Pancreas (tissue), 10 donors: ENCODE measurements around the gene GRK2. TPM values are rescaled to one million over a fixed set of nuclear protein-coding genes. Genes with fewer than 3 reads are reported as not detected.

Source experiments
- ATAC-seq, 4 donors: fragments of 200-7000 bp; cut with Tn5 transposase; one replicate each; pipeline versions ENCODE4 v1.8.0 to v1.9.1; 2020; ENCODE audit warnings: mild to moderate bottlenecking in 4 of 4, moderate library complexity in 4 of 4
- DNase-seq, 6 donors: peaks; one replicate each; pipeline ENCODE4 v3.0.0-alpha.2; 2020
- FAIRE-seq: peaks from 2 replicates; lab custom pipeline; 2012; peaks lifted over from hg19 to GRCh38; lab: Jason Lieb, UNC
- H3K27ac ChIP-seq, 4 donors: fragments of 200-600 bp; sonication (generic); 1 replicate in 3 of 4; 2 replicates in 1 of 4; pipeline versions ENCODE4 v1.5.0 to v1.8.0; 2020
- H3K27me3 ChIP-seq, 4 donors: fragments of 200-600 bp; one replicate each; pipeline ENCODE4 v1.8.0; 2021
- H3K36me3 ChIP-seq, 3 donors: fragments of 200-600 bp; sonication (generic) in 1 of 3; one replicate each; pipeline versions ENCODE4 v1.5.0 to v1.8.0; 2020 to 2021
- H3K4me1 ChIP-seq, 3 donors: fragments of 200-600 bp; one replicate each; pipeline ENCODE4 v1.8.0; 2021
- H3K4me3 ChIP-seq, 4 donors: fragments of 200-600 bp; sonication (generic) in 2 of 4; one replicate each; pipeline versions ENCODE4 v1.5.0 to v1.8.0; 2020 to 2021
- H3K9me3 ChIP-seq, 4 donors: fragments of 200-600 bp; one replicate each; pipeline ENCODE4 v1.8.0; 2021
- CTCF ChIP-seq, 4 donors: fragments of 200-600 bp; sonication (generic) in 3 of 4; IDR thresholded peaks; one replicate each; pipeline versions ENCODE4 v1.5.0 to v1.8.0; 2021; ENCODE audit warnings: antibody characterized with exemption in 4 of 4
- WGBS, 2 donors: extraction: QIAGEN DNeasy Blood & Tissue Kit; methylation state at CpG; one replicate each; pipeline ENCODE4 v1.1.7; 2013; 5-methylcytosine and 5-hydroxymethylcytosine counted together
- intact Hi-C, 3 donors: fragments of 100-400 bp; cut with DNase I; formaldehyde crosslinking; loops; one replicate each; pipeline versions ENCODE4 v1.11.1 to v1.14.2; 2022
- polyA plus RNA-seq, 2 donors: library from polyadenylated mRNA; stranded (reverse); fragments of 200-250 nt; gene quantifications; one replicate each; pipeline ENCODE4 v1.2.3, GENCODE V29; 2013
- total RNA-seq, 6 donors: library from RNA; stranded (reverse); fragmentation: NEBNext Ultra II Directional in 4 of 6; extraction: Animal tissue kit (Norgen Biotek cat#: 25700) in 4 of 6; gene quantifications; one replicate each; pipeline versions ENCODE4 v1.2.1 to v1.2.4, GENCODE V29; 2021 to 2023
- donor health status: healthy with polysubstance abuse.
- donor health status: DM: no; HTN: no; CAD: no; lungs with moderate emphysema.
- donor health status: DM: no; HTN: no; CAD: no.
- donor health status: control.
- donor health status: control.
- donor health status: Bipolar disorder and iron deficiency.
- donor health status: DM: yes; HTN: yes; CAD: no.
- donor health status: DM: no; HTN: no; CAD: no.
- donor health status: DM: no; HTN: no; CAD: no.
- donor health status: DM: yes; HTN: yes; CAD: no.

The GRK2 gene
- total and polyA plus RNA-seq, 8 donors: 19.1 to 60.6 (median 24.2) TPM

- FAIRE-seq: no peak
- no peaks in the 10 kb centered on the region for H3K27me3 ChIP-seq
- ATAC-seq: peak in 2 of 4 donors; percentile 33 to 50
- peak in 3 of 6 donors; percentile 34 to 60 (median 50) for DNase-seq
- H3K9me3 ChIP-seq: no peaks in the 10 kb centered on the region
- intact Hi-C loops: no loop called here
- 74 to 78% methylated on average over 11 to 16 of the region's 16 CpGs for WGBS, 2 donors
- H3K4me3 ChIP-seq: peak overlapping the region in 1 of 4 donors; percentile 26
- H3K36me3 ChIP-seq: peaks cover 0 to 27% (median 18%) of the 10 kb centered on the region in 3 donors
- no peak for TF ChIP-seq CTCF (IDR thresholded peaks at IDR 0.05)
- peak overlapping the region in 3 of 4 donors; percentile 49 to 76 (median 59) for H3K27ac ChIP-seq
- H3K4me1 ChIP-seq: peaks cover 0 to 17% (median 0%) of the 10 kb centered on the region in 3 donors
These were observed 10.5 kb downstream of the GRK2 start for GRCh38 chr11:67276781-67277230.

DNA sequence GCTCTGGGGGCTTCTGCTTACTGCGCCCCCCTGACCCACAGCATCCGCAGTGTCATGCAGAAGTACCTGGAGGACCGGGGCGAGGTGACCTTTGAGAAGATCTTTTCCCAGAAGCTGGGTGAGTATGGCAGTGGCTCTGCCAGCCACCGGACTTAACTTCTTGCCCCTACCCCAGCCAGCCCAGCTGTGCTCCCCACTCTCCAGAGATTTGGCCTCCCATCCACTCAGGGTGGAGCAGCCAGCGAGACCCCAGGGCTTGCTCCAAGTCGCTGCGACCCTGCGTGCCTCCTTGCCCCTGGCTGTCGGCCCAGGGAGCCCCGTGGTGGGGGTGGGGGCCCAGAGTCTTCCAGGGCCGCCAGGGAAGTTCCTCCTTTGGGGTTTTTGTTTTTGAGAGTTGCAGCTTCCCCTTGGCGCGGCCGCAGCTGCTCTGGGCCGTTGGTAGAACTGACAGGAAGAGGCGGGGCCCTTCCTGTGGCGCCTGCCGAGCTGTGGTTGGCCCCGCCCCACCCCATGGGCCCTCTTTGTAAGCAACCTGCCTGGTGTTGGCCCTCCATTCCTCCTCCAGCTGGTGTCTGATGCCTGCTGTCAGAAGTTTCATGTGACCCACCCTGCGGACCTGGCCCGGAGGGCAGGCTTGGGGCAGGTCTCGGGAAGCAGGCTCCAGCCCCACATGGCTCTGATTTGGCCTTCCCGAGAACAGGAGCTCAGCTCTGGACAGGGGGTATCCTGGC lies 11.1 kb downstream of the GRK2 start:
- Histone ChIP-seq H3K36me3 (peaks cover 0 to 33% (median 24%) of the 10 kb centered on the region in 3 donors), H3K27me3 (no peaks in the 10 kb centered on the region), H3K9me3 (no peaks in the 10 kb centered on the region), H3K27ac (peak overlapping the region in 3 of 4 donors; percentile 49 to 76 (median 59)), H3K4me1 (peaks cover 0 to 17% (median 0%) of the 10 kb centered on the region in 3 donors), H3K4me3 (peak overlapping the region in 1 of 4 donors; percentile 26)
- FAIRE-seq: no peak
- peak in 4 of 6 donors; percentile 45 to 76 (median 69) for DNase-seq
- no peak for TF ChIP-seq CTCF (IDR thresholded peaks at IDR 0.05)
- ATAC-seq: peak in 3 of 4 donors; percentile 64 to 78 (median 76)
- intact Hi-C loops: no loop called here
- 72 to 73% methylated on average over 23 to 24 of the region's 24 CpGs for WGBS, 2 donors

DNA sequence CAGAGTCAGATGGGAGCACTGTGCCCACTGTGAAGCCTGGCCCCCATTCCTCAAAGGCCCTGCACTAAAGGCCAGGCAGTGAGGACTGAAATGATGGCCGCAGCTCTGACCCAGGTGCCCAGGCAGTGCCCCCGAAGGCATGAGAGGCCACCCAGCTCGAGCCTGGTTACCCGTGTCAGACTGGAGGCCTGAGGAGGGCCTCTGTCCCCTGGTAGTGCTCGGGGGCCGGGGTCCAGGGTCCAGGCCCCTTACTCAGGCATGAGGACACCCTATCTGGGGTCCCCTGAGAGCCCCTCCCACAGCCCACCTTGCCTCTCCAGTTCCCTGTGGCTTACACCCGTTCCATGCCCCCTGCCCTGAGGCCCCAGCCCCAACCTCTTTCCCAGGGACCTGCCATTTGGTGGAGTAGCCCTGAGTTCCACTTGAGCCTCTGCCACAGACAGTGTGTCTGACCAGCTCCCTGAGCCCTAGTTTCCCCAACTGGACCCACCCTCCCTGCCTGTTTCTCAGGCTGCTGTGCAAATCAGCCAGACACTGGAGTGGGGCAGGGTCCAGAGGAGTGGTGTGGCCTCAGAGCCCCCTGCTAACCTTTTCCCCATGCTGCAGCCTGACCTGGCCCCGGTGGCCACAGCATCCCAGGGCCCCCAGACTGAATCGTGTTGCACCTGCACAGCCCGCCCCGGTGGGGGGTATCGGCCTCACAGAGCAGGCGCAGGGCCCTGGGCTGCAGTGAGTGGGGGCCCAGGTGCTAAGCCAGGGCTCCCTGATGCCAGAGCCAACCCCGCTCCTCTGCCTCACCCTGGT lies 12.1 kb downstream of the GRK2 start:
- FAIRE-seq (no peak), DNase-seq (peak in 3 of 6 donors; percentile 30 to 65 (median 50)), ATAC-seq (no peak)
- H3K27me3 ChIP-seq: no peaks in the 10 kb centered on the region
- H3K4me3 ChIP-seq: peak overlapping the region in 1 of 4 donors; percentile 26
- H3K4me1 ChIP-seq: peaks cover 0 to 17% (median 0%) of the 10 kb centered on the region in 3 donors
- peak overlapping the region in 2 of 4 donors; percentile 55 to 66 for H3K27ac ChIP-seq
- TF ChIP-seq CTCF (IDR thresholded peaks at IDR 0.05): no peak
- H3K36me3 ChIP-seq: peaks cover 0 to 42% (median 27%) of the 10 kb centered on the region in 3 donors
- intact Hi-C loops: no loop called here
- no peaks in the 10 kb centered on the region for H3K9me3 ChIP-seq
- 86 to 91% methylated on average over 14 of the region's 14 CpGs for WGBS, 2 donors

GRCh38 chr11:67278939-67279588 lies 12.8 kb downstream of the GRK2 start:
- WGBS, 2 donors: 88 to 89% methylated on average over 13 to 14 of the region's 14 CpGs
- Histone ChIP-seq H3K27me3 (no peaks in the 10 kb centered on the region), H3K4me3 (no peak overlapping the region), H3K27ac (peak overlapping the region in 1 of 4 donors; percentile 55), H3K4me1 (peaks cover 0 to 12% (median 0%) of the 10 kb centered on the region in 3 donors), H3K9me3 (no peaks in the 10 kb centered on the region), H3K36me3 (peaks cover 0 to 46% (median 34%) of the 10 kb centered on the region in 3 donors)
- peak in 1 of 6 donors; percentile 42 for DNase-seq
- FAIRE-seq: no peak
- TF ChIP-seq CTCF (IDR thresholded peaks at IDR 0.05): no peak
- no peak for ATAC-seq
- intact Hi-C loops: no loop called here
